HG02623 (cell line): ENCODE results near the gene NFE2L1.
"Not testable (repeated sequence)": the region's sequence is repeated elsewhere in the genome, so short reads cannot be mapped to it uniquely, and the experiment has no call there.

ENCODE experiments used
- ATAC-seq: cut with Tn5 transposase; IDR thresholded peaks from one replicate; pipeline ENCODE4 v1.9.1; 2021; ENCODE audit warnings: moderate library complexity; ENCODE audit not compliant: unreplicated experiment

Gene NFE2L1

DNA sequence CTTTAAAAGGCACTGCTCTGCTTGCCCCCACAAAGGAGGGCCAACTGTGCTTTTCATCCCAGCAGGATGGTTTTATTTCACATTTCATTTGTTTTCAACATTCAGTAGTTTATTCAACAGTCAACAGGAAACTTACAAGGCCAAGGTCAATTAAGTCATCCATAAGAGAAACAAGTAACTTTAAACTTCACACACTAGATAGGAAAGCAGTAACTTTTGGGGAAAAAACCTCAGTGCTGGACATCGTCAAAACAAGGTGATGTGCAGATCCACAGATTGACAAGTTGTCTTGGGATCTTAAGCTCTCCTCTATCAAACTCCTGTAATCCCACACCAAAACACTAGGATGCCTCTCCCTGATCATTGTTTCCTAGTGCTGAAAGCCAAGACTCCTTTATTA is 18.5 kb downstream of the NFE2L1 start:
- ATAC-seq: no peak

DNA sequence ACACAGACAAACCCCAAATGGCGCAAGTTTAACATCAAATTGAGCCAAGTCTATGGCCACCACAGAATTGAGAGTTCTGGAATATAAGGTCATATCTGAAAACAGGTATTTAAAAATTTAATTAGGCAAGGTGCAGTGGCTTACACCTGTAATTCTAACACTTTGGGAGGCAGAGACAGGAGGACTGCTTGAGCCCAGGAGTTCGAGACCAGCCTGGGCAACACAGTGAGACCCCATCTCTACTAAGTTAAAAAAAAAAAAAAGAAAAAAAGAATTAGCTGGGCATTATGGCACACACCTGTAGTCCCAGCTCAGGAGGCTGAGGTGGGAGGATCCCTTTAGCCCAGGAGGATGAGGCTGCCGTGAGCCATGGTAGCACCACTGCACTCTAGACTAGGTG is 19.1 kb downstream of the NFE2L1 start:
- ATAC-seq: no peak

DNA sequence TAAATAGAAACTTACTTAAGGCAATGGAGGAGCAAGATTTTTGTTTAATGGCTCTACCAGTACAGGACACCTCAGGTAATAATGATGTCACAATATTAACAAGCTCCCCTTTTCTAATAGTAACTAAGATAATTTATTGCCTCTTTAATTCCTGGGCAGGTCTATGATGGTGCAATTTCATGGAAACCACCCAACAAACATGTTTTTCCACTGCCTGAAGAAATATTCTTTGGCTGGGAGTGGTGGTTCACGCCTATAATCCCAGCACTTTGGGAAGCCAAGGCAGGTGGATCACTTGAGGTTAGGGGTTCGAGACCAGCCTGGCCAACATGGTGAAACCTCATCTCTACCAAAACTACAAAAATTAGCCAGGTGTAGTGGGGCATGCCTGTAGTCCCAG is 19.6 kb downstream of the NFE2L1 start:
- not testable (repeated sequence) for ATAC-seq

DNA sequence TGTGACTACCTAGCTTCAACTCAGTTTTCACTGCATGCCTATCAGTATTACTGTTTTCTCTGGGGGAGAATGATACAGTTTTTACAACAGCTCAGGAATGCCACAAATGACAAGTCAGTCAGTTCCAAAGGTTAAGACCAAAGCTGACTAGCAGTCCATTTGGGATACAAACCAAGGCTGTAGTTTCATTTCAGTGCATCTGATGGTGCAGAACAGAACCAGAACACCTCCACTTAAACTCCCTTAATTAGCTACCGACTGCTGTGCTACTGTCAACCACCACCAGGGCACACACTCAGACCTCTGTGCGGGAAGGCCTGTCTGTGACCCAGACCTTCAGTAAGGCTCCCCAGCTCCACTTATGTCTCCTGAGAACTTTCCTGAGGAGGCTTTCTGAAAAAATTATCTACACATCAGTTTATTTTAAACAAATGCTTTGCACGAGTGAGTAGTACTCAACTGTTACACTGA is 20.4 kb downstream of the NFE2L1 start:
- no peak for ATAC-seq

DNA sequence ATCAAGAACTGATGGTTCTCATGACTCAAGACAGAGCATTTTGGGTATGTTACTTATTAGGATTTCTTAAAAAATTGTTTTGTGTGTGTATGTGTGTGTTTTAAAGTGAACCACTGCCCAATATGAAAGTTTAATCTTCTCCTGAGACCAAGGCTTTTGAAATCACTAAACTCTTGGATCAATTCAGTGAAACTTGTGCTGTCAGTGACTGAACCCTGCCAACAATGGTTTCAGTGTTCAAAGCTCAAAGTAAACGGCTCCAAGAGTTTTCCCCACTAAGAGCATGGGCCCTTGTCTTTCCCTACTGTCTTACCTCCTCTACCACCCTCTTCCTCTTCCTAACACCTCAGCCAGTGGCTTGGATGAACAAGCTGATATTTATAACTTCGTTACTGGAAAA is 22.0 kb downstream of the NFE2L1 start:
- ATAC-seq: no peak

DNA sequence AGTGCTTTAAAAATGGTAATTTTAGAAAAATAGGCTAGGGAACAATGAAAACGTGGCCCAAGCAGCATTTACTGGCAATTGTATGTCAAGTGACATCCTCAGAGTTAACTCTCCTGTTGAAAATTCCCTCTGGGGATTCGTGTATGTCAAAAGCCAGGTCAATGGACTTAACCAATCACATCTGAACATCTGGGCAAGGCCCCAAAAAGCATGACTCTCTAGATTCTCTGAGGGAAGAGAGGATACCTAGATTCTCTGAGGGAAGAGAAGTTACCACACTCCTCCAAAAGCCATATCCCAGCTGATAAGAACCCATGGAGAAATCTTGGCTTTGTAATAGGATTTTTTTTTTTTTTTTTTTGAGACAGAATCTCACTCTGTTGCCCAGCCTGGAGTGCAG is 23.5 kb downstream of the NFE2L1 start:
- no peak for ATAC-seq

DNA sequence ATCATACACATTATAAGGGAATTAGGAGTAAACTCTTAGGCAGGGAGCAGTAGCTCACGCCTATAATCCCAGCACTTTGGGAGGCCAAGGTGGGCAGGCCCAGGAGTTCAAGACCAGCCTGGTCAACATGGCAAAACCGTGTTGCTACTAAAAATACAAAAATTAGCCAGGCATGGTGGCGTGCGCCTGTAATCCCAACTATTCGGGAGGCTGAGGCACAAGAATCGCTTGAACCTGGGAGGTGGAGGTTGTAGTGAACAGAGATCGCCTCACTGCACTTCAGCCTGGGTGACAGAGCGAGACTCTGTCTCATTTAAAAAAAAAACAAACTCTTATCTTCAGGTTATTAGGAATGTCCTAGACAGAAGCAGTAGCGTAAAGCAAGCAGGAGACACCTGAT is 24.7 kb downstream of the NFE2L1 start:
- not testable (repeated sequence) for ATAC-seq

DNA sequence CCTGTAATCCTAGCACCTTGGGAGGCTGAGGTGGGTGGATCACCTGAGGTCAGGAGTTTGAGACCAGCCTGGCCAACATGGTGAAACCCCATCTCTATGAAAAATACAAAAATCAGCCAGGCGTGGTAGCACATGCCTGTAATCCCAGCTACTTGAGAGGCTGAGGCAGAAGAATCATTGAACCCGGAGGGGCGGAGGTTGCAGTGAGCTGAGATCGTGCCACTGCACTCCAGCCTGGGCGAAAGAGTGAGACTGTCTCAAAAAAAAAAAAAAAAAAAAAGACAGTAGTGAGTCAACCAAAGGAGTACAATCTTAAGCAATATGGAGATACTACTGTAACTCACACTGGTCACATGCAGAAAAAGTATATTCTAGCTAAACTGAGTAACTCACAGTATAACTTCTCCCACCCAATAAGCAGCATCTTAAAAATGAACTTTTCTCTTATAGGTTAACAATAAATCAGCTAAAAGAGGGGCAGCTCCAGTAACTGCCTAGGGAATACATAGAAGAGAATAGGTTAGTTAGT is 25.5 kb downstream of the NFE2L1 start:
- ATAC-seq: not testable (repeated sequence)

DNA sequence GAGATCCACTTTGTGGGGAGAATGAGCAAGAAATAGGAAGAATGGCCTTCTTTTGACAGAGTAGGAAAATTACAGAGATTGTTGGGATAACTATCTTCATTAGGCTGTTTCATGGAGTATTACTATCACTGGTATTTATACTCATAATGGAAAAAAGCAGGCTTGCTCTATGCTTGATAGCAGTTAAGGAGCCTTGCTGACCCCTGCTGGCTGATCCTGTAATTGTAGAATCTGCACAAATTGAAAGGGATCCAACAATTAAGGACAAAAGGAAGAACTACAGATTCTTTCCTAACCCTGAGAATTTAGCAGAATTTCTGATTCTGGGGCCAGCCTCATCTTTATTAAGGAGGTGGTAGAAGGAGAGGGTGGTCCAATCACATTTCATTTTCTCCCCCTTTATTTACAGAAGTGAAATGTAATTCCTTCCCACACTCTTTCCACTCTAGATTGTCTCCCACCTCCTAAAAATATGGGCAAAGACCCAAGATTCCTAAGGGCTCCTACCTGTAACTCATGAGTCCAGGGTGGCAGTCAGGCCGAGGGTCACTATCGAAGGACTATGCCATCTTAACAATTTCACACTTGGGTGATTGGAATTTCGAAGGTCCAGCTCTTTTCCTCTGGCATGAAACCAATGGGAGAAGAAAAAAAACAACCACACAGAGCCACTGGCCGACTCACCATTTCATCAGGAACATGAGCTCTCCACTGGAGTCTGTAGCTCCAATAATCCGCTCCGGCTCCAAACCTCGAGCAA is 26.3 kb downstream of the NFE2L1 start:
- no peak for ATAC-seq

DNA sequence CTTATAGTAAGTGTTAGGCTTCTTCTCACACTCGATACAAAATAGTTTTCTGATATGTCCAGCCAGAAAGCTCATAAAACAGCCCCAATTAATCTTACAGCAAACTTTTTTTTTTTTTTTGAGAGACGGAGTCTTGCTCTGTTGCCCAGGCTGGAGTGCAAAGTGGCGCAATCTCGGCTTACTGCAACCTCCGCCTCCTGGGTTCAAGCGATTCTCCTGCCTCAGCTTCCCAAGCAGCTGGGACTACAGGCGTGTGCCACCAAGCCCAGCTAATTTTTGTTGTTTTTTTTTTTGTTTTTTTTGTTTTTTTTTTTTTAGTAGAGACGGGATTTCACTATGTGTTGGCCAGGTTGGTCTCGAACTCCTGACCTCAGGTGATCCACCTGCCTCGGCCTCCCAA is 29.0 kb downstream of the NFE2L1 start:
- not testable (repeated sequence) for ATAC-seq

DNA sequence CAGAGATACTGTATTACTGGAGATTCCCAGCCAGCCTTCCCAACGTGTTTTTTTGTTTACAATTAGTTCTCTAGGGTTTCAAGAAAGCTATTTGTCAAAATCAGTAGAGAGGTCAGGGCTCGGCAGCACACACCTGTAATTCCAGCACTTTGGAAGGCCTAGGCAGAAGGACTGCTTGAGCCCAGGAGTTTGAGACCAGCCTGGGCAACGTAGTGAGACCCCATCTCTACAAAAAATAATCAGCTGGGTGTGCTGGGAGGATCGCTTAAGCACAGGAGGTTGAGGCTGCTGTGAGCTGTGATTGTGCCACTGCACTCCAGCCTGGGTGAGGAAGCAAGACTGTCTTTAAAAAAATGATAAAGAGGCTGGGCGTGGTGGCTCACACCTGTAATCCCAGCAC is 33.7 kb downstream of the NFE2L1 start:
- no peak for ATAC-seq

DNA sequence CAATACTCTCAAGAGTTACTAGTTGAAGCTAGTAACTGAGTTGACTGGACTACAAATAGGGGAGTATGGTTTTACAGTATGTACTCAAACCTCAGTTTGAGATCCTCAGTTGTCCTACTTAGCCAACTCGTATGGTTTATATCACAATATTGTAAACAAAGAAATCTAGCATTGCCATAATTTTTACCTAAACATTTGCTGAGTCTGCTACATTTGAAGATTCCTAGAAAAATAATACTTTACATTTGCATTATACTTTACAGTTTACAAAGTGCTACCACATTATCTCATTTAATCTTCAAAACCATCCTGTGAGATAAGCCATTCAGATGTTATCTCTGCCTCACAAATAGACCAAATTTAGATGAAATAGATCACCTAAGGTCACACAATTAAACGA is 36.8 kb downstream of the NFE2L1 start:
- ATAC-seq: no peak

DNA sequence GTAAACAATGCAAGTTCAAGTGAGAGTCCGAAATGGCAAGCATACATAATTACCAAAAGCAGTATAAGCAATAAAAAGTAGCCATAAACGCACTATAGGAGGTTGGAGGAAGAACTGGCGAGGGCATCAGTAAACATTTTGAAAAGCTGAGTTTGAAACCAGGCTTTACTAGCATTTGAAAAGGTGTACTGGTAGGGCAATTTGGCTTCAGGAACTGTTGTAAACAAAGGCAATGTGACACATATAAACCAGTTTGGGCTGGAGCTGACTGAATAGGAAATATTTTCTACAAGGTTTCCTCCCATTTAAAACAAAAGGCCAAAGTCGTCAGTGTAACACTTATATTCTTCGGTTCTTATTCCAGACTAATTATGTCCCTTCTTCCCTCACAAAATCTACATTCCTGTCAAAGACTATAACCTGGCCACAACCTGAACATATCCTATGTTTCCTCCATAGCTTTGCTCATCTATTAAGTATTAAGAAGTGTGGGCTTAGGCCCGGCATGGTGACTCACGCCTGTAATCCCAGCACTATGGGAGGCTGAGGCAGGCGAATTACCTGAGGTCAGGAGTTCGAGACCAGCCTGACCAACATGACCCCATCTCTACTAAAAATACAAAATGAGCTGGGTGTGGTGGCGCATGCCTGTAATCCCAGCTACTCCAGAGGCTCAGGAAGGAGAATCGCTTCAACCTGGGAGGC is 45.3 kb downstream of the NFE2L1 start:
- ATAC-seq: no peak

DNA sequence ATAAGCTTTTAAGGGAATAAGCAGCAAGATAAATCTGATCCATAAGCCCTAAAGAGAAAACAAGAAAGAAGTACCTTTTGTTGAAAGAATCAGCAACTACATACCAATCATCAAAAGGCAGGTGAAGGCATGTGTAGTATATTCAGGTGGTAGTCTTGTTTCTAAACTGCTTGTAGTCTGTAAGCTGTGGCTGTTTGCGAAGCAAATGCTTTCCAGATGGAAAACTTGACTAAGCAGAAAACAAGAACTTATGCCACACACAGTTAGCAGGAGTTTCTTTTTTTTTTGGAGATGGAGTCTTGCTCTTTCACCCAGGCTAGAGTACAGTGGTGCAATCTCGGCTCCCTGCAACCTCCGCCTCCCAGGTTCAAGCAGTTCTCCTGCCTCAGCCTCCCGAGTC is 47.5 kb downstream of the NFE2L1 start:
- no peak for ATAC-seq

DNA sequence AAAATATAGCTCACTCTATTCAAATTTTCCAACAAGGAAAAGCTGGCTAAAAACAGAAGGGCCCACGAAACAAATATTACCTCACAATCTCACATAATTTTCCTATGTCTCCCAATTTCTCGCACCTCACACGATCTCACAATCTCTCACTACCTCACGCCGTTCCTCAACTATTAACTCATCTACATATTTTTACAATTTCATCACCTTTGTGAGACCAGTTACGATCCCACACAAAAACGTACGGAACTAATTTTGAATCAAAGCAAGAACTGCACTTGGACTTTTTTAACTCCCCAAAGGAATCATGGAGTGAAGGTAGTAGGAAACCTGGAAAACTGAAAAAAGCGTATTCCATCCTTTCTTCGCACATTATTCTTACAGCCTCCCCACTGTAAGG is 52.0 kb downstream of the NFE2L1 start:
- no peak for ATAC-seq

DNA sequence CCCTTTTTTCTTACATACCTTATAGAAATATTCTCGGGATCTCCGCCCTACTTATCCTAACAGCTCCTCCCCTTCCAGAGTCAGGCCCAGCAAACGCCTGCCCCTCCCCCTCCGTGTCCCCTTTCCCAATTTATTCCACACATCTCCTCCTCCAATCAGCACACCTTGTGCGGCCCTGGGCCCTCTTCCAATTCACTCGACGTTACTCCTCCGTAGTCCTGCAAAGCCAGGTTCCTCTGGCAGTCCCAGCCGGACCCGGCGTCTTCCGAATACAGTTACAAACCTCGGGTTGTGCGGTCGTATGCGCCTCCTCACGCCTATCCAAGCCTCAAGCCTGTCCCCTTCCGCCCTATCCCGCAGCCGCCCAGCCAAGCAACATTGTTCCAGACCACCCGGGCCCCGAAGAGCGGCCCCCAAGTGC is 52.4 kb downstream of the NFE2L1 start:
- no peak for ATAC-seq

DNA sequence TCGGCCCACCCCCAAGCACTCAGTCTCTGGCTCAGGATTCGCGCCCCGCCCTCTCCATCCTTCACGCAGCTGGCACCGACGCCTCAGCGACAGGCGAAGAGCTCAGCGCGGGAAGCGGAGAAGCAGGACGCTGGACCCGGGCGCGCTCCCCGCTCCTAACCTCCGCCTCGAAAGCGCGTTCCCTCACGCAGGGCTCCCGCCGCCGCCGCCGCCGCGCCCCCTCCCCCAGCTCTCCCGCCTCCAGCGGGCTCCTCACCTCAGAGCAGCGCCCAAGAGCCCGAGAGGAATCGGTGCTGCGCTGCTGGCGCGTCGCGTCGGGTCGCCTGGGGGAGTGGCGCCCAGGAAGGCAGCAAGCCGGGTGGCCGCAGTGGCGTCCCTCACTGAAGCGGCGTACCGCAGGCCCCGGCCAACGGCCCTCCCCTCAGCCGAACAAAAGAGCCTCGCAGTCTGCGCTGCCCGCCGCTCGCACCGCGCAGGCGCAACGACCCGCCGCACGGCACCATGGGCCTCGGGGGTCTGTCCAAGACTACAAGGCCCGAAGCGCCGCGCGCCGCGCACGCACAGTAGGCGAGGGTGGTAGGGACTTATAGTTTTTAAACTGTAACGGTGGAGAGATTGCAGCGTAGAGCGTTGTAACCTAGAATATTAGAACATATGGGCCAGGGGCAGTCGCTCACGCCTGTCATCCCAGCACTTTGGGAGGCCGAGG is 53.0 kb downstream of the NFE2L1 start, which contains the start of gene CBX1:
TSS of gene CBX1 (minus strand) at position 467 of the 709 bp plus-strand sequence. CDS start 24,474 bp downstream, outside the sequence.
- ATAC-seq: peak; percentile 87

DNA sequence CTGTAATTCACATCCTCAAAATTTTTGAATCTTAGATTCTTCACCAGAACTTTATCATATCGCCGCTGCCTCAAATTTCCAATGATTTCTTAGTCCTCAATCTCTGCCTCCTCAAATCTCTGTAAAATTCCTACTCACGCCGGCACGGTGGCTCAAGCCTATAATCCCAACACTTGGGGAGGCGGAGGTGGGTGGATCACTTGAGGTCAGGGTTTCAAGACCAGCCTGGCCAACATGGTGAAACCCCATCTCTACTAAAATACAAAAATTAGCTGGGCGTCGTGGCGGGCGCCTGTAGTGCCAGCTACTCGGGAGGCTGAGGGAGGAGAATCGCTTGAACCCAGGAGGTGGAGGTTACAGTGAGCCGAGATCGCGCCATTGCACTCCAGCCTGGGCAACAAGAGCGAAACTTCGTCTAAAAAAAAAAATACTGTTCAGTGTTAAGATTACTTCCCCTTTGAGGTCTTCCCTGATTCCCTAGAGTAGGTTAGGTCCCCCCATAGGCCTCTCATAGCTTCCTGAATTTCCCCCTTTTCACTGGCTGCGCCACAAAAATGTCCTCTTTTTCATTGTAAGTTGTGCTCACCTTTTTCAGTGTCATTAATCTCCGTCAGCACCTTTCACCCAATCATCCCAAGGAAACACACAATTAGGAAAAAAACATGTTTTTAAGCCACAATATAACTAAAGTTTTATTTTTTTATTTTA is 54.0 kb downstream of the NFE2L1 start:
- ATAC-seq: no peak

DNA sequence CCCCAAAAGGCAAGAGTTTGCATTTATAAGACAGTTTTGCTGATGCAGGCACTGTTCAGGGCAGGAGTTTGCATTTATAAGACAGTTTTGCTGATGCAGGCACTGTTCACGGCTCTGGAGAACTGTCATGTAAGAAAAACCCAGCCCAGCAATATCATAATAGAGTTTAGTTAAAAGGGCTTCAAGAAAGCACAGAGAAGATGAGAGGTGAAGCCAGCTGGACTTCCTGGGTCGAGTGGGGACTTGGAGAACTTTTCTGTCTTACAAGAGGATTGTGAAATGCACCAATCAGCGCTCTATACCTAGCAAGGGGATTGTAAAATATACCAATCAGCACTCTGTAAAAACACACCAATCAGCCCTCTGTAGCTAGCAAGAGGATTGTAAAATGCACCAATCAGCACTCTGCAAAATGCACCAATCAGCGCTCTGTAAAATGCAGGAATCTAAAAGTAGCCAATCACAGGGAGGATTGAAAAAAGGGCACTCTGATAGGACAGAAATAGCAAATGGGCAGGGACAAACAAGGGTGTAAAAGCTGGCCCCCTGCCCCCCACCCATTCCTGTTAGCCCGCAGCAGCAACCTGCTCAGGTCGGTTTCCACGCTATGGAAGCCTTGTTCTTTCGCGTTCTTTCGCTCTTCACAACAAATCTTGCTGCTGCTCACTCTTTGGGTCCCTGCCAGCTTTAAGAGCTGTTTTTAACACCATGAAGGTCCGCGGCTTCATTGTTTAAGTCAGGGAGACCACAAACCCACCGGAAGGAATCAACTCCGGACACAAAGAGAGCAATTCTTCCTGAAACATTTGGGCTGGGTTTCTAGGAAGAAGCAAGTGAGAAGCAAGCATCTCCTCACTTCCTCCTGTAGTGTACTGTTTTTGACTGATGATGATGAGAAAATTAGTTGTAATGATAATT is 54.9 kb downstream of the NFE2L1 start:
- ATAC-seq: no peak

DNA sequence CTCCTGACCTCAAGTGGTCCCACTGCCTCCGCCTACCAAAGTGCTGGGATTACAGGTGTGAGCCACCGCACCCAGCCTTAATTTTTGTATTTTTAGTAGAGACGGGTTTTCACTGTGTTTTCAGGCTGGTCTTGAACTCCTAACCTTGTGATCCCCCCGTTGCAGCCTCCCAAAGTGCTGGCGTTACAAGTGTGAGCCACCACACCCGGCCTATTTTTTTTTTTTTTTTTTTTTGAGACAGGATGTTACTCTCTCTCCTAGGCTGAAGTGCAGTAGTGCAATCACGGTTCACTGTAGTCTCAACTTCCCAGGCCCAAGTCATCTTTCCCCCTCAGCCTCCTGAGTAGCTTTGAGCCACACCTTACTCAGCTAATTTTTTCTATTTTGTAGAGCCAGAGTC is 56.3 kb downstream of the NFE2L1 start:
- no peak for ATAC-seq
